K562 (cell line): ENCODE data around the gene CNTROB. TPM values are rescaled to one million over a fixed set of nuclear protein-coding genes. Genes with fewer than 3 reads are reported as not detected.

Source experiments
- ATAC-seq: fragments of 200-7000 bp; cut with Tn5 transposase; 3 replicates; pipeline ENCODE4 v1.9.1; 2020; ENCODE audit warnings: moderate library complexity
- BruUV-seq: library from RNA; stranded (reverse); fragments of 400-500 nt; replicated peaks from 2 replicates; lab custom pipeline; 2021; lab: Mats Ljungman, UMichigan
- CTCF ChIA-PET: fragments of 300-600 bp; formaldehyde crosslinking; extraction: SDS; loops from one replicate; lab custom pipeline; 2021; ENCODE audit warnings: low intra/inter-chr PET ratio; lab: Yijun Ruan, JAX
- POLR2A ChIA-PET: fragments of 300-600, 350-650 bp; sonication (Branson Sonifier 250); formaldehyde crosslinking; extraction: SDS; loops from one replicate; lab custom pipeline; 2021; ENCODE audit warnings: antibody characterized with exemption, inconsistent platforms; lab: Yijun Ruan, JAX
- DNase-seq, 4 experiments: peaks; one replicate each; pipeline versions ENCODE4 v3.0.0 to v3.0.0-alpha.2; 2011 to 2018; ENCODE audit warnings: low spot score in 3 of 4, mixed read lengths in 3 of 4; ENCODE audit errors: extremely low read depth in 1 of 4
- FAIRE-seq: peaks from 2 replicates; lab custom pipeline; 2011; peaks lifted over from hg19 to GRCh38; lab: Jason Lieb, UNC
- H2AFZ ChIP-seq: 2 replicates; pipeline ENCODE4 v1.6.0; 2011; ENCODE audit warnings: low read depth, low read length, control low read depth, inconsistent platforms
- H3K27ac ChIP-seq: fragments of 200-600 bp; 3 replicates; pipeline ENCODE4 v1.8.0; 2011; ENCODE audit warnings: low read depth, mild to moderate bottlenecking, control low read depth, inconsistent platforms, low read length, moderate library complexity, mixed read lengths; ENCODE audit errors: extremely low read depth
- H3K27me3 ChIP-seq, 2 experiments: fragments of 300-600 bp in 1 of 2; 2 replicates in 1 of 2; 3 replicates in 1 of 2; pipeline versions ENCODE4 v1.6.0 to v1.8.0; 2011; ENCODE audit warnings: inconsistent platforms in 2 of 2, low read length in 2 of 2, mild to moderate bottlenecking in 1 of 2, mixed read lengths in 1 of 2, moderate library complexity in 1 of 2; ENCODE audit not compliant: control insufficient read depth in 2 of 2, insufficient read depth in 2 of 2
- H3K36me3 ChIP-seq: fragments of 300-600 bp; 3 replicates; pipeline ENCODE4 v1.8.0; 2011; ENCODE audit warnings: mild to moderate bottlenecking, low read length, inconsistent platforms; ENCODE audit not compliant: control insufficient read depth, insufficient read depth
- H3K4me1 ChIP-seq, 2 experiments: fragments of 200-600 bp in 1 of 2; replicated peaks in 1 of 2; 2 replicates in 1 of 2; 3 replicates in 1 of 2; pipeline versions ENCODE4 v1.5.1 to v1.8.0; 2011; ENCODE audit warnings: inconsistent platforms in 2 of 2, low read length in 2 of 2, mild to moderate bottlenecking in 1 of 2, mixed read lengths in 1 of 2, moderate library complexity in 1 of 2; ENCODE audit not compliant: control insufficient read depth in 2 of 2, insufficient read depth in 2 of 2
- H3K4me2 ChIP-seq: 2 replicates; pipeline ENCODE4 v1.6.1; 2011; ENCODE audit warnings: low read length, control low read depth, inconsistent platforms, mixed read lengths; ENCODE audit not compliant: insufficient read depth
- H3K4me3 ChIP-seq: fragments of 200-600 bp; sonication (generic), shearing (Covaris generic); 2 replicates; pipeline ENCODE4 v1.5.1; 2016; ENCODE audit warnings: control low read depth, inconsistent platforms
- H3K79me2 ChIP-seq: fragments of 200-600 bp; 3 replicates; pipeline ENCODE4 v1.8.0; 2011; ENCODE audit warnings: low read length, inconsistent platforms; ENCODE audit not compliant: control insufficient read depth, insufficient read depth
- H3K9ac ChIP-seq, 2 experiments: 2 replicates each; pipeline versions ENCODE4 v1.6.0 to v1.6.1; 2011; ENCODE audit warnings: low read depth in 2 of 2, low read length in 2 of 2, control low read depth in 1 of 2, inconsistent platforms in 1 of 2, mild to moderate bottlenecking in 1 of 2, mixed read lengths in 1 of 2; ENCODE audit not compliant: insufficient read depth in 1 of 2
- H3K9me1 ChIP-seq: one replicate; pipeline ENCODE4 v1.6.0; 2011; ENCODE audit warnings: inconsistent platforms, mild to moderate bottlenecking, low read length, moderate library complexity; ENCODE audit not compliant: control insufficient read depth, insufficient read depth
- H3K9me3 ChIP-seq: replicated peaks from 2 replicates; pipeline ENCODE4 v1.5.1; 2011; ENCODE audit warnings: low read depth, low read length, inconsistent platforms; ENCODE audit not compliant: control insufficient read depth, insufficient read depth
- H4K20me1 ChIP-seq: replicated peaks from 2 replicates; pipeline ENCODE4 v1.6.1; 2011; ENCODE audit warnings: low read length, inconsistent platforms, mixed read lengths; ENCODE audit not compliant: control insufficient read depth, insufficient read depth
- AFF1 ChIP-seq, 2 experiments: fragments of 450-650 bp; IDR thresholded peaks; 2 replicates each; pipeline ENCODE4 v1.6.1; 2018; ENCODE audit warnings: mild to moderate bottlenecking in 2 of 2, low read depth in 1 of 2; ENCODE audit not compliant: partially characterized antibody in 2 of 2
- ETV5 ChIP-seq: sonication (generic); formaldehyde crosslinking; IDR thresholded peaks from 2 replicates; pipeline ENCODE4 v1.4.0; 2020; ENCODE audit warnings: low read depth, mild to moderate bottlenecking, missing genetic modification reagents
- GTF2E2 ChIP-seq: fragments of 200-800 bp; sonication (Bioruptor generic); IDR thresholded peaks from 2 replicates; pipeline ENCODE4 v1.6.1; 2016; ENCODE audit warnings: missing genetic modification characterization, missing compliant biosample characterization
- HMGN3 ChIP-seq: IDR thresholded peaks from 2 replicates; pipeline ENCODE4 v1.6.1; 2011; ENCODE audit warnings: borderline replicate concordance, low read depth, mild to moderate bottlenecking, mixed read lengths, low read length; ENCODE audit not compliant: insufficient read length; ENCODE audit errors: extremely low read depth
- HSF4 ChIP-seq: fragments of 250-450 bp; sonication (Bioruptor Pico); IDR thresholded peaks from 2 replicates; pipeline ENCODE4 v2.1.2; 2022; ENCODE audit warnings: mild to moderate bottlenecking, moderate library complexity, borderline replicate concordance
- MTA2 ChIP-seq: fragments of 450-650 bp; IDR thresholded peaks from 2 replicates; pipeline ENCODE4 v1.6.1; 2016; ENCODE audit warnings: low read depth
- NCOA6 ChIP-seq: fragments of 450-650 bp; IDR thresholded peaks from 2 replicates; pipeline ENCODE4 v1.6.1; 2017; ENCODE audit warnings: mild to moderate bottlenecking
- NONO ChIP-seq, 2 experiments: fragments of 200-400 bp in 1 of 2; fragments of 450-650 bp in 1 of 2; formaldehyde crosslinking in 1 of 2; IDR thresholded peaks; 2 replicates each; pipeline ENCODE4 v1.6.1; 2017; ENCODE audit warnings: low read depth in 2 of 2, mild to moderate bottlenecking in 2 of 2, moderate library complexity in 2 of 2, low read length in 1 of 2
- PHF21A ChIP-seq: fragments of 450-650 bp; IDR thresholded peaks from 2 replicates; pipeline ENCODE4 v1.6.1; 2017; ENCODE audit warnings: low read depth, borderline replicate concordance
- RFX7 ChIP-seq: fragments of 250-450 bp; sonication (Bioruptor Pico); IDR thresholded peaks from 2 replicates; pipeline ENCODE4 v1.5.1; 2021; ENCODE audit warnings: mild to moderate bottlenecking
- ZNF277 ChIP-seq: fragments of 250-450 bp; sonication (Bioruptor Pico); IDR thresholded peaks from 2 replicates; pipeline ENCODE4 v1.8.0; 2022; ENCODE audit warnings: inconsistent platforms, mild to moderate bottlenecking, moderate library complexity, borderline replicate concordance
- ZNF609 ChIP-seq: sonication (generic); formaldehyde crosslinking; IDR thresholded peaks from 2 replicates; pipeline ENCODE4 v1.8.1; 2023; ENCODE audit warnings: missing genetic modification reagents, mild to moderate bottlenecking, borderline replicate concordance
- WGBS: fragments of 100-300 bp; shearing (Covaris generic); methylation state at CpG from one replicate; pipeline ENCODE4 v1.1.6; 2016; ENCODE audit warnings: low coverage, mixed read lengths; ENCODE audit not compliant: insufficient coverage; ENCODE audit errors: missing lambda C conversion rate; 5-methylcytosine and 5-hydroxymethylcytosine counted together
- in situ Hi-C: fragments of 300-500 bp; cut with MboI; formaldehyde crosslinking; loops from 4 replicates; pipeline ENCODE4 v1.15.0; 2018; ENCODE audit warnings: inconsistent platforms, mixed read lengths
- intact Hi-C: fragments of 100-400 bp; cut with micrococcal nuclease; formaldehyde crosslinking; loops from 2 replicates; pipeline ENCODE4 v1.14.2; 2022
- polyA plus RNA-seq, 8 experiments: library from polyadenylated mRNA; depleted of rRNA in 4 of 8; stranded (reverse) in 5 of 8; unstranded in 3 of 8; fragments of >200 nt; fragmentation: Nextera tagmentation in 2 of 8; fragmentation: Illumina TruSeq in 1 of 8; extraction: Ambion mirVana in 2 of 8; extraction: Trizol in 1 of 8; gene quantifications; 2 replicates each; pipeline versions ENCODE4 v1.2.1 to v1.2.3, GENCODE V29; 2011 to 2014; ENCODE audit warnings: inconsistent platforms in 1 of 8, missing spikeins in 1 of 8
- total RNA-seq, 7 experiments: library from RNA; depleted of rRNA in 6 of 7; stranded (reverse); fragments of >200 nt in 6 of 7; fragmentation: Illumina TruSeq in 2 of 7; extraction: Trizol in 2 of 7; gene quantifications; 2 replicates each; pipeline versions ENCODE4 v1.2.1 to v1.2.3, GENCODE V29; 2011 to 2021; ENCODE audit warnings: low replicate concordance in 1 of 7

CNTROB gene
- total and polyA plus RNA-seq, 9 of the 15 experiments (the other 6 are each of a cell fraction or from before 2014, with no cell fraction given) = 1.9 to 33.3 (median 23.0) TPM

DNA sequence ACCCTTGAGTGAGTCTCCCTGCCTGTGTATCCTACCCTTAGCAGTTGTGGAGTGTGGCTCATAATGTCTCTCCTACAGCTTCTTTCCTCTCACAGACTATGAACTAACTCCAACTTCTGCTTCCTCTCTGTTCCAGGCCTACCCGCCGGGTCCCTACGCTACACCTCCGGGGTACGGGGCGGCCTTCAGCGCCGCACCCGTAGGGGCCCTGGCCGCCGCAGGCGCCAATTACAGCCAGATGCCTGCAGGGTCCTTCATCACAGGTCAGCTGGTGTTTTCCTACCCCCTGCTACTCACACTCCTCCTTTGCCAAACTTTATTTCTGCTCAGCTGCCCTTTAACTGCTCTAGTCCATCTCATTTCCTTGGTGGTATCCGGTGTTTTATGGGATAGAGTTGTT, 21.3 kb upstream of the CNTROB start:
- H3K4me1 ChIP-seq = peaks cover 9 to 11% of the 10 kb centered on the region in 2 experiments; a peak in 4 of 5 replicates
- H3K79me2 ChIP-seq = peaks cover 8% of the 10 kb centered on the region; the same call in 1 of the 3 replicates
- H3K36me3 ChIP-seq = peaks cover 33% of the 10 kb centered on the region; the same call in 2 of the 3 replicates
- no peak for TF ChIP-seq AFF1 (IDR thresholded peaks at IDR 0.05; ENCODE audit: low read depth in 1 of 2, partially characterized antibody in 2 of 2)
- TF ChIP-seq NCOA6 = no peak
- no peak for TF ChIP-seq ZNF609 (CRISPR knock-in tag)
- no peak for TF ChIP-seq ZNF277 (CRISPR knock-in tag)
- no peak for TF ChIP-seq HMGN3
- TF ChIP-seq NONO (IDR thresholded peaks at IDR 0.05; ENCODE audit: low read depth in 2 of 2, low read length in 1 of 2) = no peak
- TF ChIP-seq MTA2 = no peak
- TF ChIP-seq ETV5 (CRISPR knock-in tag) = no peak
- no peak for TF ChIP-seq RFX7 (CRISPR knock-in tag)
- no peak for TF ChIP-seq HSF4 (CRISPR knock-in tag)
- TF ChIP-seq GTF2E2 (tag) = no peak
- TF ChIP-seq PHF21A = no peak

More for the DNA sequence above, 21.3 kb upstream of the CNTROB start:
- Histone ChIP-seq H3K27me3 (no peaks in the 10 kb centered on the region), H3K9me3 (no peaks in the 10 kb centered on the region), H2AFZ (no peak overlapping the region), H3K4me2 (no peak overlapping the region), H3K9ac (no peak overlapping the region), H3K9me1 (no peaks in the 10 kb centered on the region), H4K20me1 (no peaks in the 10 kb centered on the region), H3K27ac (no peak overlapping the region), H3K4me3 (no peak overlapping the region)
- DNase-seq (no peak), ATAC-seq (no peak), FAIRE-seq (no peak)
- in situ Hi-C loops = loop anchor here (5.0 kb wide), 1 partner anchor 147 kb away; no protein-coding TSS in a partner anchor
- intact Hi-C loops = no loop called here
- no TSS peak for BruUV-seq
- 96% methylated on average over 11 of the region's 13 CpGs for WGBS
- POLR2A ChIA-PET = interaction anchor here (0.7 to 1.0 kb wide), 2 partner anchors 12 to 54 kb away, joined by 3 to 5 read pairs; partner anchors contain the start of gene NAA38
- CTCF ChIA-PET = no interaction called here
